Body of pancreas (tissue), 4 donors: Measurements from ENCODE around the gene MICOS13. TPM values are rescaled to one million over a fixed set of nuclear protein-coding genes. Genes with fewer than 3 reads are reported as not detected.

Source experiments
- ATAC-seq: fragments of 150-250 bp; one replicate; pipeline ENCODE4 v1.9.1; 2016
- DNase-seq, 4 donors: peaks; one replicate each; pipeline ENCODE4 v3.0.0-alpha.2; 2019
- H3K27ac ChIP-seq, 4 donors: fragments of 200-600 bp; sonication (generic); 1 replicate in 3 of 4; 2 replicates in 1 of 4; pipeline versions ENCODE4 v1.5.1 to v1.6.1; 2016 to 2019; ENCODE audit warnings: mild to moderate bottlenecking in 1 of 4, mixed read lengths in 1 of 4, moderate library complexity in 1 of 4
- H3K27me3 ChIP-seq, 2 donors: fragments of 200-600 bp; sonication (generic); one replicate each; pipeline ENCODE4 v1.6.0; 2016; ENCODE audit warnings: mild to moderate bottlenecking in 1 of 2
- H3K36me3 ChIP-seq, 2 donors: fragments of 200-600 bp; sonication (generic); replicated peaks in 1 of 2; 2 replicates each; pipeline ENCODE4 v1.5.1; 2016; ENCODE audit warnings: low read depth in 2 of 2; ENCODE audit not compliant: insufficient read depth in 1 of 2
- H3K4me1 ChIP-seq: fragments of 200-600 bp; sonication (generic); one replicate; pipeline ENCODE4 v1.6.0; 2016
- H3K4me3 ChIP-seq, 2 donors: fragments of 200-600 bp; sonication (generic); 1 replicate in 1 of 2; 2 replicates in 1 of 2; pipeline ENCODE4 v1.5.1; 2016 to 2019
- H3K9me3 ChIP-seq, 3 donors: fragments of 200-600 bp; sonication (generic); 1 replicate in 2 of 3; 2 replicates in 1 of 3; pipeline ENCODE4 v1.5.1; 2016
- POLR2A ChIP-seq, 3 donors: fragments of 450-650 bp; IDR thresholded peaks; one replicate each; pipeline ENCODE4 v1.6.1; 2016; ENCODE audit warnings: antibody characterized with exemption in 3 of 3, mild to moderate bottlenecking in 2 of 3
- WGBS, 2 donors: methylation state at CpG; one replicate each; pipeline ENCODE4 v1.1.5; 2017; 5-methylcytosine and 5-hydroxymethylcytosine counted together
- intact Hi-C: fragments of 100-400 bp; cut with DNase I; formaldehyde crosslinking; loops from one replicate; pipeline ENCODE4 v1.15.1; 2023
- total RNA-seq, 2 donors: library from RNA; depleted of rRNA; stranded (reverse); fragments of >200 nt; gene quantifications; one replicate each; pipeline ENCODE4 v1.1.0, GENCODE V29; 2016
- TF ChIP-seq, protein P1 (sequence below), 7 experiments: fragments of 450-650 bp in 4 of 7; fragments of 200-600 bp in 3 of 7; sonication (generic) in 3 of 7; IDR thresholded peaks; one replicate each; pipeline ENCODE4 v1.5.1; 2016 to 2019; ENCODE audit warnings: antibody characterized with exemption in 7 of 7

The MICOS13 gene
- total RNA-seq, 2 donors from 2014 or later = 14.5 to 14.8 TPM

DNA sequence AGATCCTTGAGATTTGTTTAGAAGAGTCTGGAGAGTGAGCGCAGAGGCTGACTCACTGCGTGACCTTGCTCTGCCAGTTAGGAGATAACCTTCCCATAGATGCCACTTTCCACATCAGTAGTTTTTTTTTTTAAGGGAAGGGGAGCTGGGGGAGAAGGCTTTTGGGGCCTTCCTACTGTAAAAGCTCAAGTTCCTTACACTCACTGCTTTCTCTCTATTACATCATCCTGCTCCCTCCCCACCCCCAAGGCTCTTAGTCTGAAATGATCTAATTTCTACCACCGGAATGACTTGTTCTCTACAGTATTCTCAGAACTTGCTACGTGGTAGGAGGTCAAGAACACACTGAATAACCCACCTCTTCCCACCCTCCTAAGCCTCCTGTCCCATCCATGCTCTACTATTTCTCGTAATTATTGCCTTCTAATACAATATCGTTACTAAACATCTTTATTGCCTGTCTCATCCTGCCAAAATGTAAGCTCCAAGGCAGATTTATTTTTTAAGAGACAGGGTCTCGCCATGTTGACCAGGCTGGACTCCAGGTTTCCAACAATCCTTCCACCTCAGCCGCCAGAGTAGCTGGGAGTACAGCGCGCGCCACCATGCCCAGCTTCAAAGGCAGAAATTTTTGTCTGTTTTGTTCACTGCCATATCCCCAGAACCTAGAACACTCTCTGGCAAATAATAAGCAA, 38.4 kb upstream of the MICOS13 start:
- TF ChIP-seq, protein P1, sequence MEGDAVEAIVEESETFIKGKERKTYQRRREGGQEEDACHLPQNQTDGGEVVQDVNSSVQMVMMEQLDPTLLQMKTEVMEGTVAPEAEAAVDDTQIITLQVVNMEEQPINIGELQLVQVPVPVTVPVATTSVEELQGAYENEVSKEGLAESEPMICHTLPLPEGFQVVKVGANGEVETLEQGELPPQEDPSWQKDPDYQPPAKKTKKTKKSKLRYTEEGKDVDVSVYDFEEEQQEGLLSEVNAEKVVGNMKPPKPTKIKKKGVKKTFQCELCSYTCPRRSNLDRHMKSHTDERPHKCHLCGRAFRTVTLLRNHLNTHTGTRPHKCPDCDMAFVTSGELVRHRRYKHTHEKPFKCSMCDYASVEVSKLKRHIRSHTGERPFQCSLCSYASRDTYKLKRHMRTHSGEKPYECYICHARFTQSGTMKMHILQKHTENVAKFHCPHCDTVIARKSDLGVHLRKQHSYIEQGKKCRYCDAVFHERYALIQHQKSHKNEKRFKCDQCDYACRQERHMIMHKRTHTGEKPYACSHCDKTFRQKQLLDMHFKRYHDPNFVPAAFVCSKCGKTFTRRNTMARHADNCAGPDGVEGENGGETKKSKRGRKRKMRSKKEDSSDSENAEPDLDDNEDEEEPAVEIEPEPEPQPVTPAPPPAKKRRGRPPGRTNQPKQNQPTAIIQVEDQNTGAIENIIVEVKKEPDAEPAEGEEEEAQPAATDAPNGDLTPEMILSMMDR (IDR thresholded peaks at IDR 0.05) = no peak
- TF ChIP-seq POLR2A (IDR thresholded peaks at IDR 0.05) = peak in 2 of 3 donors; percentile 39 to 43
- intact Hi-C loops = no loop called here
- Histone ChIP-seq H3K27me3 (no peaks in the 10 kb centered on the region), H3K4me3 (peak overlapping the region in 1 of 2 donors; percentile 99), H3K9me3 (no peaks in the 10 kb centered on the region), H3K36me3 (peaks cover 0 to 2% of the 10 kb centered on the region in 2 donors), H3K4me1 (peaks cover 31% of the 10 kb centered on the region), H3K27ac (peak overlapping the region in 2 of 4 donors; percentile 93 to 98)
- no peak for ATAC-seq
- peak in 2 of 4 donors; percentile 25 to 46 for DNase-seq
- WGBS, 2 donors = 17 to 18% methylated on average over 11 of the region's 11 CpGs

- WGBS, 2 donors = 65 to 74% methylated on average over 14 of the region's 14 CpGs
- TF ChIP-seq, protein P1 (IDR thresholded peaks at IDR 0.05) = no peak
- no peak for TF ChIP-seq POLR2A (IDR thresholded peaks at IDR 0.05)
- no peak for DNase-seq
- Histone ChIP-seq H3K9me3 (no peaks in the 10 kb centered on the region), H3K27me3 (no peaks in the 10 kb centered on the region), H3K27ac (peak overlapping the region in 1 of 4 donors; percentile 93), H3K36me3 (peaks cover 0 to 7% of the 10 kb centered on the region in 2 donors), H3K4me3 (no peak overlapping the region), H3K4me1 (peaks cover 31% of the 10 kb centered on the region)
- intact Hi-C loops = no loop called here
- no peak for ATAC-seq
Measured at GRCh38 chr19:5718037-5718578, 37.8 kb upstream of the MICOS13 start.

GRCh38 chr19:5717215-5717935, 37.1 kb upstream of the MICOS13 start:
- Histone ChIP-seq H3K4me3 (no peak overlapping the region), H3K27ac (no peak overlapping the region), H3K27me3 (no peaks in the 10 kb centered on the region), H3K36me3 (peaks cover 0 to 14% of the 10 kb centered on the region in 2 donors), H3K9me3 (no peaks in the 10 kb centered on the region), H3K4me1 (peaks cover 31% of the 10 kb centered on the region)
- DNase-seq (no peak), ATAC-seq (no peak)
- TF ChIP-seq, protein P1 (IDR thresholded peaks at IDR 0.05) = no peak
- no peak for TF ChIP-seq POLR2A (IDR thresholded peaks at IDR 0.05)
- WGBS, 2 donors = 74 to 79% methylated on average over 7 to 8 of the region's 8 CpGs
- intact Hi-C loops = no loop called here

- Histone ChIP-seq H3K9me3 (no peaks in the 10 kb centered on the region), H3K4me1 (peaks cover 26% of the 10 kb centered on the region), H3K27ac (no peak overlapping the region), H3K4me3 (no peak overlapping the region), H3K27me3 (no peaks in the 10 kb centered on the region), H3K36me3 (peaks cover 0 to 29% of the 10 kb centered on the region in 2 donors)
- DNase-seq (no peak), ATAC-seq (no peak)
- WGBS, 2 donors = 93 to 94% methylated on average over 10 of the region's 10 CpGs
- intact Hi-C loops = no loop called here
- TF ChIP-seq POLR2A (IDR thresholded peaks at IDR 0.05) = no peak
- TF ChIP-seq, protein P1 (IDR thresholded peaks at IDR 0.05) = no peak
Measured at GRCh38 chr19:5714816-5715215, 34.5 kb upstream of the MICOS13 start.
